ENCODE data around the gene CD81. TPM values are rescaled to one million over a fixed set of nuclear protein-coding genes. Genes with fewer than 3 reads are reported as not detected.

The CD81 gene, protein sequence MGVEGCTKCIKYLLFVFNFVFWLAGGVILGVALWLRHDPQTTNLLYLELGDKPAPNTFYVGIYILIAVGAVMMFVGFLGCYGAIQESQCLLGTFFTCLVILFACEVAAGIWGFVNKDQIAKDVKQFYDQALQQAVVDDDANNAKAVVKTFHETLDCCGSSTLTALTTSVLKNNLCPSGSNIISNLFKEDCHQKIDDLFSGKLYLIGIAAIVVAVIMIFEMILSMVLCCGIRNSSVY
- total RNA-seq (2022; extraction: Qiagen RNA extraction), result 332 to 426 TPM (median 412 TPM) in 5 replicates

DNA sequence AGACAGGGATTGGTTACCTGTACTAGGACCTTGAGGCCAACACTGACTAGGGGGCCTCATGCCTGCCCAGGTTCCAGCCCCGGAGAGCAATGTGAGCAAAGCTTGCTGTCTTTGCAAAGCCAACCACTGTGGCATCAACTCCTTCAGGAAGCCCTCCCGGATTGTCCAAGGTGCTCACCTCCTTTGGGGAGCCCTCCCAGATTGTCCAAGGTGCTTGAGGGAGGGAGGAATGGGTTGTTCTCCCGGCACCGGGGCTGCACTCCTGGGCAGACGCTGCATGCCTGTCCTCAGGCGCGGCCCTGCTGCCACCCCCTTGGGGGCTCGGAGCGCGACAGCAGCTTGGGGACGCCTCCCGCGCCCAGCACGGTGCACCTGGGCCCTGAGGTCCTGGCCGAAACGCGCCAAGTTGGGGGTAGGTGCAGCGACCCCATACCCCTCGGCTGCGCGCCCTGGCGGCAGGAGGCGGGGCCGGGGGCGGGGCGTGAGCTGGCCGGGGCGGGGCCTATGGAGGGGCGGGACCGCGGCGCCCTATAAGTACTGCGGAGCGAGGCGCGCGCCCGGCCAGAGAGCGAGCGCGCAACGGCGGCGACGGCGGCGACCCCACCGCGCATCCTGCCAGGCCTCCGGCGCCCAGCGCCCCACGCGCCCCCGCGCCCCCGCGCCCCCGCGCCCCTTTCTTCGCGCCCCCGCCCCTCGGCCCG lies at the start of gene CD81:
Gene CD81, plus strand, starts transcription at position 560 of the 701 bp plus-strand sequence. CDS start 240 bp downstream, outside the sequence.

DNA sequence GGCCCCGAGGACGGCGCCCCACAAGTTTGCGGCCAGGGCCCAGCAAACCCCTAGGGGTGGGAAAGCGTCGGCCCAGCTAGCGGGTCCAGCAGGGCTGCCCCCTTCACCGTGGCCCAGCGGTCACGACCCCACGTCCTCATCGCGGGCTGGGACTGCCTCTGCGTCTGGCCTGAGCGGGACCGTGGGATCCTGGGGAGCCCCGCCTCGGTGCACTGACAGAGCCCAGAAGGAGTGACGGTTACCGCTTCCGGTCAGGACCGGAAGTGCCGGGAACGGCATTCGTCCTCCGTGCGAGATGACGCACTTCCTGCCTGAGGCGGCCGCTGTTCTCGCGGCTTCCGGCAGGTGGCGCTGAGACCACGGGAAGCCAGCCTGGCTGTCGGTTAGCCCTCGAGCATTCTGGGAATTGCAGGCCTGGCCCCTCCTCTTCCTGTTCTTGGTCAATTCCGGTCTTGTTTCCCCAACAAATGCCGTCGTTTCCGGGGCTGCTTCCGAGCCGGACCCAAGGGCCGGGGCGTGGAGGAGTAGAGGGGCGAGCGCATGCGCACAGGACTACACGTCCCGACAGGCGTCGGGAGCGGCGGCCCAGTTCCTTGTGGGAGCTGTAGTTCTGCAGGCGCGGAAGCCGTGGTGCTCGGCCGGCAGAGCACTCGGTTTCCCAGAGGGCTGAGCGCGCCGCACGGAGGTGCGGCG lies 23.1 kb downstream of the CD81 start, which contains the start of gene TSSC4:
Gene TSSC4, plus strand, starts transcription at position 682 of the 693 bp plus-strand sequence. CDS start 1,884 bp downstream, outside the sequence.

DNA sequence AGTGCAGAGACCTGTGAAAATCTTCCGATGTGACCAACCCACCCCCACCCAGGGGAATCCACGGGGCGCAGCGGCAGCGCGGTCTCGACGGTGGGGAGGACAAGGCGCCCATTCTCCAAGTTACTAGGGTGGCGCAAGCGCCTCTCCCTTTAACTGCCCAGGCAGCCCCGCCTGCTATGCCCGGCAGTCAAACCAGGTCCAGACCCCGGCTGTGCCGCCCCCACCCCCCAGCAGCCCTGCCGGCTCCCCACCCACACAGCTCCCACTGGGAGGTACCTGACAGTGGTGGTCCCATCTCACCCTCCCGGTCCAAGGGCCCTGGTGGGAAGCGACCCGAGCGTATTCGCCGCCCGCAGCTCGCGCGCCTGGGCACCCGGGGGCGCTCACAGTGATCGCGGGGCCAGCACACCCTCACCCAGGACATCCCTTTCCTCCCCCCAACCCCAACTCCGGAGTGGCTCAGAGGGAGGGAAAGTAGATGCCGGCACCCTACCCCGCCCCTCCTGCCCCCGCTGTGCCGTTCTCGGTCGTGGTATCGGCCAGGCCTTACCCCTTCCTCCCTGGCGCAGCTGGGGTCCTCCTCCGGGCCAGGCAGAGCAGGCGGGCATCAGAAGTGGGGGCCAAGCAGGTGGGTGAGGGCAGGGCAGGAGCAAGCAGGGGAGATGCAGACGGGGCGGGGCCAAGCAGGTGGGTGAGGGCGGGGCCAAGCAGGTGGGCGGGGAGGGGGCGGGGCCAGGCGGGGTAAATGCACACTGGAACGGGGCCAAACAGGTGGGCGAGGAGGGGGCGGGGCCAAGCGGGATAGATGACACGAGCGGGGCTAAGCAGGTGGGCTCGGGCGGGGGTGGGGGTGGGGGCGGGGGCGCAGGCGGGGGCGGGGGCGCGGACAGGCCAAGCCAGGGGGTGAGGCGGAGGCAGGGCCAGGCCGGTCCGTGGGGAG lies 67.0 kb downstream of the CD81 start, which contains the start of gene TRPM5:
Gene TRPM5, minus strand, starts transcription at position 634 of the 940 bp plus-strand sequence. CDS start 21,478 bp downstream, outside the sequence.

DNA sequence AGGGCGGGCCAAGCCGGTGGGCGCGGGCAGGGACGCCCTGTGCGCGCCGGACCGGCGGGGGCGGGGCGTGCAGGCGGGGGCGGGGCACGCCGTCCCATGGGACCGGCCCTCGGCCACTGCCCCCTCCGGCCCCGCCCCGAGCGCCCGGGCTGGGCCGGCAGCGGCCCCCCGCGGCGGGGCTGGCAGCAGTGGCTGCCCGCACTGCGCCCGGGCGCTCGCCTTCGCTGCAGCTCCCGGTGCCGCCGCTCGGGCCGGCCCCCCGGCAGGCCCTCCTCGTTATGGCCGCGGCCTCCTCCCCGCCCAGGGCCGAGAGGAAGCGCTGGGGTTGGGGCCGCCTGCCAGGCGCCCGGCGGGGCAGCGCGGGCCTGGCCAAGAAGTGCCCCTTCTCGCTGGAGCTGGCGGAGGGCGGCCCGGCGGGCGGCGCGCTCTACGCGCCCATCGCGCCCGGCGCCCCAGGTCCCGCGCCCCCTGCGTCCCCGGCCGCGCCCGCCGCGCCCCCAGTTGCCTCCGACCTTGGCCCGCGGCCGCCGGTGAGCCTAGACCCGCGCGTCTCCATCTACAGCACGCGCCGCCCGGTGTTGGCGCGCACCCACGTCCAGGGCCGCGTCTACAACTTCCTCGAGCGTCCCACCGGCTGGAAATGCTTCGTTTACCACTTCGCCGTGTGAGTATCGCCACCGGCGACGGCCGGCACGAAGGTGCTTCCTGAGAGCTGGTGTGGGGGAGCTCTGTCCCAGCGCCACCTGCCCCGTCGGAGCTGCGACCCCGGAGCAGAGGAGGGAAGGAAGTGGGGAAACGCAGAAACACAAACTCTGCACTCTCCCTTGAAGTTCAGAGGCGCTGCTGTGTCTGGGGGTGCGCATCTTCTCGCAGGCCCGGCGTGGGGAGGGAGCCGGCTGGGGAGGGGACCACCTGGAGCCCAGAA lies 68.0 kb downstream of the CD81 start, which contains the start of gene KCNQ1:
Gene KCNQ1, plus strand, starts transcription at position 188 of the 925 bp plus-strand sequence. Its CDS starts 91 bp downstream, at position 279.

Other genes with a start within 250 kb of the CD81 start
- gene IGF2, start 237.9 kb upstream of the CD81 start, total RNA-seq (2022; extraction: Qiagen RNA extraction), result 1.6 to 2.9 TPM (median 2.7 TPM) in 5 replicates
- gene INS, start 216.1 kb upstream of the CD81 start, total RNA-seq (2022; extraction: Qiagen RNA extraction), result not detected in 5 replicates
- 0.07 to 0.20 TPM in 2 of 5 replicates, not detected in the others for gene TH, start 205.5 kb upstream of the CD81 start, total RNA-seq (2022; extraction: Qiagen RNA extraction)
- gene ASCL2, start 106.7 kb upstream of the CD81 start, total RNA-seq (2022; extraction: Qiagen RNA extraction), result not detected in 5 replicates
- not detected in 5 replicates for gene C11orf21, start 75.4 kb upstream of the CD81 start, total RNA-seq (2022; extraction: Qiagen RNA extraction)
- not detected in 5 replicates for gene TSPAN32, start 75.3 kb upstream of the CD81 start, total RNA-seq (2022; extraction: Qiagen RNA extraction)
- gene TSSC4, start 23.4 kb downstream of the CD81 start, total RNA-seq (2022; extraction: Qiagen RNA extraction), result 49.0 to 80.6 TPM (median 64.7 TPM) in 5 replicates
- gene TRPM5, start 67.2 kb downstream of the CD81 start, total RNA-seq (2022; extraction: Qiagen RNA extraction), result not detected in 5 replicates
- 0.71 to 0.97 TPM (median 0.78 TPM) in 5 replicates for gene KCNQ1, start 67.7 kb downstream of the CD81 start, total RNA-seq (2022; extraction: Qiagen RNA extraction)